GM19397 (cell line): Measurements from ENCODE around the gene ZCCHC24.
"Not testable (repeated sequence)": the region's sequence is repeated elsewhere in the genome, so short reads cannot be mapped to it uniquely, and the experiment has no call there.

Experiments
- ATAC-seq: cut with Tn5 transposase; IDR thresholded peaks from one replicate; pipeline ENCODE4 v1.9.1; 2021; ENCODE audit warnings: mild to moderate bottlenecking, moderate library complexity; ENCODE audit not compliant: unreplicated experiment

The ZCCHC24 gene

DNA sequence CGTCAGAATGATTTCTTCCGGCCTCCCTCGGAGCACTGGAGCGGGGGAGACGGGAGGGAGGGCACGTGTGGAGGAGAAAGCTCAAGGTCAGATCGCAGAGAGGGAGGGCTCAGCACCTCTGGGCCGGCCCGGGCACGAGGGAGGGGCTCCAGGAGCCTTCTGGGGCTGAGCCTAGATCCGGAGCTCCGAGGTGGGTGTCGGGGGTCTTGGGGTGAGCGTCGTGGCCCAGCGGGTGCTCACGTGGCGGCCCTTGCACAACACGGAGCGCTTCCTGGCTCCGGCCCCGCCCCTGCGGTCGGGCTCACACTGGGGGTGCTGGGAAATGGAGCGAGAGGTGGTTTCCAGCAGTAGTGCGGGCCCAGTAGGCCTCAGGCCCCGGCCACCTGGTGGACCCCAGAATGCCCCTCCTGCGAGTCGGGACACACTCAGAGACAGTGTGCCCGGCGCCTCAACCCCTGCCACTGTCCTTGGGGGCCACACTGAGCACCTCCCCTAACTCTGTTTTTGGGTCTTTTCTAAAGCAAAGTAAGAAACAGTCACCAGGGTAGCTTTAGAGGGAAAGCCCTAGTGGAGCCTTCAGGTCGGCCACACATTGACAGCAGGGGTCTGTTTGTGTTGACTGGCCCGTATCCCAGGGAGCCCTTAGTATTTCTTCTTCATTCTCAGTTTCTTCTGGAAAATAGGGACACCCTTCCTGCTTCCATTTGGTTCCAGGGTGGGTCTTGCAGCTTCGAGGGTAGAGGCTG lies 97.4 kb downstream of the ZCCHC24 start:
- ATAC-seq, result peak; percentile 60

DNA sequence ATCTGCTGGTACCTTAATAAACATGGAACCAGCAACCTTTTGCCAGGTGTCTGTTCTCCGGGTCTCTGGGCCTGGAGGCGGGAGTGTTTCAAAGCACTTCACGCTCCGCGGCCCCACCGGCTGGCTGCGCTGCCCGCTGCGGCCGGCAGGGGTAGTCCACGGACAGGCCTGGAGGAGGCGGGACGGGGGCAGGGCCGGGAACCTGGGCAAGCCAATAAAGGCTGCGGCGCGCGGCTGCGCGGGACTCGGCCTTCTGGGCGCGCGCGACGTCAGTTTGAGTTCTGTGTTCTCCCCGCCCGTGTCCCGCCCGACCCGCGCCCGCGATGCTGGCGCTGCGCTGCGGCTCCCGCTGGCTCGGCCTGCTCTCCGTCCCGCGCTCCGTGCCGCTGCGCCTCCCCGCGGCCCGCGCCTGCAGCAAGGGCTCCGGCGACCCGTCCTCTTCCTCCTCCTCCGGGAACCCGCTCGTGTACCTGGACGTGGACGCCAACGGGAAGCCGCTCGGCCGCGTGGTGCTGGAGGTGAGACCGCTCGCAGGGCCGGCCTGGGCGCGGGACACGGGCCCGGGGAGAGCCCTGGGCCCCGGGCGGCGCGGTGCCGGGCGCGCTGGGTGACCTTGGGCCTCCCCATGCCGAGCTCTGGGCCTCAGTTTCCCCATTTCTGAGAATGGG lies 98.1 kb downstream of the ZCCHC24 start, which contains the start of gene PPIF:
Gene PPIF, plus strand, starts transcription at position 244 of the 668 bp plus-strand sequence. Its CDS starts 80 bp downstream, at position 324.
- ATAC-seq, result peak; percentile 90

DNA sequence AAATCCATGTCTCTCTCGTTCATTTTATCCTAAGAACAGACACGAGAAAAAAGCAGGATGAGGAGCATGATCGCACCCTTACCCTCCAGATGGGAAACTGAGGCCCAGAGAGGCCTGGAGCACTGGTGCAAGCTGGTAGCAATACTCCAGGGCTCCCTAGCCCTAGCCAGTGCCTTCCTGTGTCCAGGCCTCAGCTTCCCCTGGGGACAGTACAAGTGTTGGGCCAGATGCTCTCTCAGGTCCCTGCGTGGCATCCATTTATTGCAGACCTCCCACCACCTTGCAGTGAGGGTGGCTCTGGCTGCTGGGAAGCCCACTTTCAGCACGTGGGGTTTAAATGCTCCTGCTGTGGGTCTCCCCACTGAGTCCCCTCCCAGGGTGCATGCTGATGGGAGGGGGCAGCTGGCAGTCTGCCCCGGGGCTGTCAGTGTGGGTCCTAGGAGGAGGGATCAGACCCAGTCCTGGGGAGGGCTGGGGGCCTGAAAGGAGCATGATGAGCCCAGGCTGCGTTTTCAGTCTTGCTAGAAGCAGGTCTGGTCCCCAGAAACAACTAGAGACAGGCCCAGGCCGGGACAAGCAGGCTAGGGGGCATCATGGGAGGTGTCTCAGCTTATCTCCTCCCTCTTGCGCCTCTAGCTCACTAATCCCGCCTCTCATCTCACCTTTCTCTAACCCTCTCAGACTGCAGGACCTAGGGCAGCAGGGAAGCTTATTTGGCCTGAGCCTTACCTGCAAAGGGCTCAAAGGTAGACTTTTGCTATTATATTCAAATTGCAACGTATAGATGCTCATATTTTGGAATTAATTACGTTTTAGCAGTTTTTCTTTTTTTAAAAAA lies 98.8 kb downstream of the ZCCHC24 start:
- ATAC-seq, result no peak

DNA sequence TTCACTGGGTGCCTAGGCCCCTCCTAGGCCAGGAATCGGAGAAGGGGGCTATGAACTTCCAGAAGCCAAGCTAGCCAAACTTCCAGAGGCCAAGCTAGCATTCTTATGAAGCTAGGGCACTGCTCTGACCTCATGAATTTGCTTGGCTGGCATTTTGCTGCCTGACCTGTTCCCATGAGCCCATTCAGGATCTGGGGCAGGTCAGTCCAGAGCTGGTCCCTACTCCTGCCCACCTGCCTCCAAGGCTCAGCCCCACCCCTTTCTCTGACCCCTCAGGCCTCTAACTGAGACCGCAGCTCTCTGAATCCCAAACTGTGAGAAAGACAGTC lies 99.4 kb downstream of the ZCCHC24 start:
- ATAC-seq, result no peak

DNA sequence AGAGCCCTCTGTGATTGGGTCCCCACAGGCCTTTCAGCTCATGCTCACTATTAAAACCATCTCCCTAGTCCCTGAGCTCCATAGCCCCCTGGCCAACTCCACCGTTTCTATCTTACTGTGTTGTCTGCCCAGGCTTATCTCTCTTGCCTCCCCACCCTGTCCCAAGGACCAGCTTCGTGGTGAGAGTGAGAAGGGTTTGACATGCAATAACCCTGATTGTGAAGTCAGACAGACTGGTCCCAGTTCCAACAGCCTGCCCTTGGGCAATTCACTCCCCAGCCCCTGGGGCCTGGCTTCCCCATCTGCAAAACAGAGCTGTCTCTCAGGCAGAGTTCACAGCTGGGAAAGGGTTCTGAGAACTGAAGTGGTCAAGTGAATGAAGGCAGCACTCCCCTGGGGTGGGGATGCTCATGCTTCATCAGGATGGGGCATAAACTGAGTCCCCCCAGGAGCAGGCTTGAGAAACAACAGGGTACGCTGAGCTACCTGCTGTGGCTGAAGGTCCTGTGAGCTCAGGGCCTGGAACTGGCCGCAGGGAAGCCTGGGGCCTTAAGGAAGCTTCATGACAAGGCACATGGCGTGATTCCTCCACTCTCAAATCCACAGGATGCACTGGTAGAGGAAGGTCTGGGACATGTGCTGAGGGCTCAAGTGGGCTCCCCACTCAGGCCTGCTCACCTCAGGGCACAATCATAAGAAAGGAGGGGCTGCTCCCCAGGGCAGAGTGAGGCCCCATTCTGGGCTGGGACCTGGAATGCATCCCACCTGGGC lies 100.0 kb downstream of the ZCCHC24 start:
- no peak for ATAC-seq

DNA sequence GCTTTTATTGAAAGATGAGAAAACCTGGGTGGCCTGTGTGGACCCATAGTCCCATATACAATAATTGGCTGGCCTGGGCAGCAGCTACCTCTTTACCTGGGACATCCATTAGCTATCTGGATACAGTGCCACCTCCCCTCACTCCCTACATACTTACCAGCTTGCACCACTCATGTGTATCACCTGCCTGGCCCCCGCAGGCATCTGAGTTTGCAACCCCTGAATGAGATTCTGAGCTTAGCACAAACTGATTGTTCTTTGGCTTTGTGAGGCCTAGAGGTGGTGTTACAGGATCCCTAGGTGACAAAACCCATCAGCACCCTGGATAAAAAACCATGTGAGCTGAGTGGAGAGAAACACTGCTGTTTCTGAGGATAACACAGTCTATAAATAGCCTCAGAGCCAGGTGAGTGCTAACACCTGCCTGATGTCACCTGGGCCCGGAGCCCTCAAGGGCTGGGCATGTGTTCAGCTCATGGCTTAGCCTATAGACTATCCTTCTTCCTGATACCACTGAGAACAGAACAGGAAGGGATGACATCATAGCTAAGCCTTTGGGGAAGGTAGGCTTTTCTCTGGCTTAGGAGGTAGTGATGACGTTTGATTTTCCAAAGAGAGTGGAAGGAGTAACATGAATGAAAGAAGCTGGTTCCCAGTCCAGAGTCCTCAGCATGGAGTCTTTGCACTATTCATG lies 100.8 kb downstream of the ZCCHC24 start:
- no peak for ATAC-seq

DNA sequence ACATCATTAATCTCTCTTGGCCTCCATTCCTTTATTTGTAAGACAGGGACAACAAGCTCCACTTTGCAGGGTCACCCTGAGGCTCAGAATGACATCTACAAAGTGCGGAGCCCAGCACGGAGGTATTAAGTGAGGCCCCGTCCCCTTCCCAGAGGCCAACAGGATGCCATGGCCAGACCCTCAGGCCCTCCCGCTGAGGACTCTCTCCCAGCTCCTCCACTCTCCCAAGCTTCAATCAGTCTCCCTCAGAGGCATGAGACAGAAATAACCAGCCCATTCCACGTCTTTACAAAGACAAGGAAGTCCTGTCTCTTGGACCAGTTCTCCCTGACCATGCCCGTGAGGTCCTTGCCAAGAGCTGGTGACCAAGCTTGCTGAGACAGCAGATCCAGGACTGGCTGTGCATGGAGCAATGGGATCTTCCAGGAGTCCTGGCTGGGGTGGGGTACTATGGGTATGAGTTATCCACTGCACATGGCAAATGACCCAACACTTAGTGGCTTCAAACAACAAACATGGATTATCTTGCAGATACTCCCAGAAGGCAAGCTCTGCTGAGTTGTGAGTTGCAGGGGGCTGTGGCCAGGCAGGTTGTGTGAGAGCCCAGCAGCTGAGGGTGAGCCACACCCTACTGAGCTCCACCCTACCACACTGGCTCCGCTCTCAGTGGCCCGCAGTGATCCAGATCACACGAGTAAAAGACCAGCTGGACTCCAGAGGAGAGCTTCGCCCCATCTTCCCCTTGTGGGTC lies 102.4 kb downstream of the ZCCHC24 start:
- no peak for ATAC-seq

DNA sequence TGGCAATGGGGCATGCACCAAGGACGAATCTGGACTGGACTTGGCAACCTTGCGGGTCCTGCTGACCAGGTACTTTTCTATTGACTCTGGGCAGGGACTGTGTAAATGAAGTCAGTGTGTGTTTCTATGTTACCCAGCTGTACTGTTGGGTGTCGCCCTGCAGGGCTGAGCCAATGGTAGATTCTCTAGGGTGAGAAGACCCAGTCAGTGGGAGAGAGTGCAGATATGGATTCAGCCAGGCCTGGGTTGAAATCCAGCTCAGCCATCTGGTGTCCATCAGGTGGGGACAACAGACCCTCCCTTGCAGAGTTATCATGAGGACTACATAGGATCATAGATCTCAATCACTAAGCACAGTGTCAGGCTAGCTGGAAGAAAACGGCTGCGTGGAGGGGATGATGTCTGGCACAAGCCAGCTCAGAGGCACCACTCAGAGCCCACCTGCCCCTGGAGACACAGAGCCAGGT lies 103.1 kb downstream of the ZCCHC24 start:
- ATAC-seq, result no peak

DNA sequence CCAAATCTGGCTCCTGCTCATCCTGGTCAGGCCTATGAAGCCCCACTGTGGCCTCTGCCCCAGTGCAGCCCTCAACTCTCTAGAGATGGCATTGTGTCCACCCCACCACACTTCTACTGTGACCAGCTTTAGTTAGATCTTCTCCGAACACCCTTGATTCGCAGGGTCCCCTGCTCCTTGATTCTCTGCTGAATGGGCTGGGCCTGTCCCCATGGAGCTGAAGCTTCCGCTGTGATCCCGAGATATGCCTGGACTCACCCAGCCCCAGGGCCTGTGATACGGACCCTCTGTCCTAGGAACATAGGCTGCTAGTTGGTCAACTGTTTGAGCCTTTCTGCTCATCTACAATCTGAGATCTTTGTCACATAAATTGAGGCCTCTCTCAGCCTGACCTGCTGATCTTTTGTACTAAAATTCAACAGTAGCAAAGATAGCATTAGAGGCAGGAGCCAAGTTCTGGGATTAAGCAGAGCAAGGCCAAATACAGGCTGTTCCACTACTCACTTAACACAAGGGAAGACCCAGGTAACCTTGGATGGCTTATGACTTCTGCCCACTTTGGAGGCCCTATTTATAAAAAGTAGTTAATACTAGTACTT lies 104.7 kb downstream of the ZCCHC24 start:
- no peak for ATAC-seq

DNA sequence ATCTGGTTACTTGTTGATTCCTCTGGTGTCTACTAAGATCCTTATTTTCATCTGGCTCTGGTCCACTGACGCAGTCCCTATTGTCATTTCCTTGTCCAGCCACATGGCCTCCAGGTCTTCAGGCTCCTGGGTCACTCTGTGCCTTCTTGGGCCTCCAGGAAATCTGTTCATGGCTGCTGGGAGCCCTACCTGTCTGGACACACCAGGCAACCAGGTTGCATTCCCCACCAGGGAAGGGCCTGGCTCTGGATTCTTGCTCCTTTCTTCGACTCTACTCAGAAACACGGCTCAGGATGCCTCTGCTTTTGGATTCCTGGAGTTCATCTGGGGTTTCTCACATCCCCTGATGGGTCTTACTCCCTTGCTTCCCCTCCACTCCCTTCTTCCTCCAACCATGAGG lies 106.2 kb downstream of the ZCCHC24 start:
- ATAC-seq, result no peak

DNA sequence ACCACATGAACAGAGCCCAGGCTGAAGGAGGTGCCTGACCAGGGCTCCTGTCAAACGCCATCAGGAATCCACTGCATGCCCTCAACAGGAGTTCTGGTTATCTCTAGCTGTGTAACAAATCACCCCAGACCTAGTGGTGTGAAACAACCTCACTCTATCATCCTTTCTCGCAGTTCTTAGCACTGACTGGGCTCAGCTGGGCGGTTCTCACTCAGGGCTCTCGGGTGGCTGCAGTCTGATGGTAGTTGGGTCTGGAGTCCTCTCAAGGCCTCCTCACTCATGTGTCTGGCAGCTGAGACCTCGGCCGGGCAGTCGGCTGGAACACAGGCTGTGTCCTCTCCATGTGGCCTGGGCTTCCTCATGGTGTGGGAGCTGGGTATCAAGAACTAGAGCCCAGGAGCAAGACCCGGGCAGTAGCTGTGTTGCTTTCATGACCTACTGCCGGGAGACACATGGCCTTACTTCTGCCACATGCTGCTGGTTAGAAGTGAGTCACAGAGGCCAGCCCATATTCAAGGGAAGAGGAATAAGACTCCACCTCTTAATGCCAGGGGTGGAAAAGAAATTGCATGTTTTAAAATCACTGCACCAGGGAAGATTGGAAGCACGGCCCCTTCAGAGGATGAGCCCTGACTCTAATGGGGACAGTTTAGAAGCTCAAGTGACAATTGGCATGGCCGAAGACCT lies 107.5 kb downstream of the ZCCHC24 start:
- ATAC-seq, result not testable (repeated sequence)

DNA sequence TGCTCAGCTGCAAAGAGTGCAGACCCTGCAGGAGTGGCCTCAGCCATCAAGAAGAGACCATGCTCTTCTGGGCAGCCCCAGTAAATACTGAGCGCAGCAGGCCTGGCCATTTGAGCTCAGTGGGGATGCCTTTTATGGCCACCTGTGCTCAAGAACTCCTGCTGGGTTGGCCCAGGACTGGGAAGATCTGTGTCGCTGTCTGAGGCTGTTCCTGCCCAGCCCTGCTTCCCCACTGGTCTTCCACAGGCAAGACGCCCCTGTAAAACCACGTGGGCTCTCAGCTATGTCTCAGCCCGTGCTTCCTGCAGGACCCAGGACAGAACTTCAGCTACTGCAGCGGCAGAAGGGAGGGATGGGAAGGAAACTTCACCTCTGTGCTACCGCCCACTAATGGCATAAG lies 108.7 kb downstream of the ZCCHC24 start:
- ATAC-seq, result no peak

DNA sequence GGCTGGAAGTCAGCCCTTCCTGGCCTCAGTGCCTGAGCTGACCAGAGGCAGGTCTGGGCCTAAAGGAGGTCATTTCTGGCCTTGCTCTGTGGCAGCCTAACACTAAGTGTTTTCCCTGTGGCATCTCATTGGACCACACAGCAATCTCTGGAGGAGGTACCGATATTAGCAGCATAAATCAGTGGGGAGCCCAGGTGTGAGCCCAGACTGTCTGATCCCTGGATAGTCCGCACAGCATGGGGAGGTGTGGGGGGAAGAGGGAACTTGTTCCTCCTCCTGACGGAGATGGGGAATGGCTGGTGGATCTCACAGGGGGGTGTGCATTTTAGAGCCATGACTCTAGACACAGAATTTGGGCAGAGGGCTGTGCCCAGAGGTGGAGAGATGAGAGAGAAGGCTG lies 109.1 kb downstream of the ZCCHC24 start:
- ATAC-seq, result no peak

DNA sequence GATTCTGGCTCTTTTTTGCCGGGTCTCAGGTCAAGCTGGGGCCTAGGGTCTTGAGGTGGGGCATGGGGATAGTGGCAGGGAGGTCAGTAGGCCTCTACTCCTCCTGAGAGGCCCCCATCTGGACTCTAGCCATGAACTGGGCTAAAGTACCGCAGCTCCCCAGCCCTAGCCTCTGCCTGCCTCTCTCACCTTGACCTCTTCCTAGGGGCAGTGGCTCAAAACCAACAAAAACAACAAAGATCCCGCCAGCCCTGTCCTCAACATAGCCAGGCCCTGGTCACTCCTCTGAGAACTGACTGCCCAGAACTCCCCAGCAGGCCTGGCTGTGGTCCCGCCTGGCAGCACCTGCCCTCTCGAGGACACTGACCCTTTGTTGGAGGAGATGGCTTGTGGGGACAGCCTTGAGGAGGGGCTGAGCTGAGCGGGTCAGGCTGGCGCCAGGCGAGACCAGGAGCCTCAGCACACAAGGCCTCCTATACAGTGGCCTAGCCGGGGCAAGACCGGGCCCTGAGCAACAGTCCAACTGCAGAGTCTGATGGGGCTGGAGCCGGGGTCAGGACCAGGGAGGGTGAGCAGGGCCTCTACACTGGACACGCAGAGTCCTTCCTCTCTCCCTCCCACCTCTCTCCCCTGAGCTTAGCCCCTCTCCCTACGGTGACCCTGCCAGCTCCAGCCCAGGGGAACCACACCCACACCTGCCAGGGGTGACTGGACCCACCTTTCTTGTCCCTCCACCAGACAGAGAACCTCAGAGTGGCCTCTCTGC lies 109.8 kb downstream of the ZCCHC24 start:
- no peak for ATAC-seq

DNA sequence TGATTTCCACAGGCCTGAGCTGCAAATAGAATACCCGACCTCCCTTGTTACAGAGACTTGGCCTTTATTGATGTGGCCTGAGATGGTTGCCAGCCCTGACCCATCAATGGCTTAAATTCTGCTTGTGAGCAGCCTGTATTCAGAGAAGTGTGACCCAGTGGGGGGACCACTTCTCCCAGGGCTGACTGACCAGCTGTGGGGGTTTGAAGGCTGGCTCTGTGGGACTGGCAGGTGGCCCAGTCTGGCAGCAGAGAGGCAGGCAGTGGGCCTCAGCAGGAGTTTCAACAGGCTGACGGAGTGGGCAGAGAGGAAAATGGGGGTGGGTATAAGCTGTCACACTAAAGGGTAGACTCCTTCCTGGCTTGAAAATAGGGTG lies 110.3 kb downstream of the ZCCHC24 start:
- ATAC-seq, result no peak

DNA sequence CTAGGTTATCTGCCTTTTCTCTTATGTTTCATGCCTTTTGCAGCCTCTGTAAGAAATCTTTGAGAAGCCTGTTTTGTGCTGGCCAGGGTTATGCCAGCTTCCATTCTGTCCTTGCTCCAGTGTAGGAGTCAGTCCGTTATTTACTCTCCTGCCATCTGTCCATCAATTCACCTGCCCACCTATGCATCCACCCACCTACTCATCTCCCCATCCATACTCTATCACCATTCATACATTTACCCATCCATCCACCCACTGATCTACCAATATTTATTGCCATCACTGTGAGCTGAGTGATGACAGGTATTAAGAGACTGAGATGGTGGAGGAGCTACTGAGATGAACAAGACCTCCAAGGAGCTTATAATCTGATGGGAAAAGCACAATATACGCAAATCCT lies 110.9 kb downstream of the ZCCHC24 start:
- no peak for ATAC-seq

DNA sequence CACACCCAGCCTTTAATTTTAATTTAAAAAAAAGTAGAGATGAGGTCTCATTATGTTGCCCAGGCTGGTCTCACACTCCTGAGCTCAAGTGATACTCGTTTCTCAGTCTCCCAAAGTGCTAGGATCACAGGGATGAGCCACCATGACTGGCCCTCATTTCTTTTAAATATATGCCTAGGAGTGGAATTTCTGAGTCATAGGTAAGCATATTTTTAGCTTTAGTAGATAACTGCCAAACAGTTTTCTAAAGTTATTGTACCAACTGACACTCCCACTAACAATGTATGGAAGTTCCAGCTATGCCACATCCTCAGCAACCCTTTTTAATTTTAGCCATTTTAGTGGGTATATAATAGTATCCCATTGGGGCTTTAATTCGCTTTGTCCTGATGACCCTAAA lies 111.9 kb downstream of the ZCCHC24 start:
- ATAC-seq, result no peak
